ENCODE results near the gene EBNA1BP2.

EBNA1BP2 gene

DNA sequence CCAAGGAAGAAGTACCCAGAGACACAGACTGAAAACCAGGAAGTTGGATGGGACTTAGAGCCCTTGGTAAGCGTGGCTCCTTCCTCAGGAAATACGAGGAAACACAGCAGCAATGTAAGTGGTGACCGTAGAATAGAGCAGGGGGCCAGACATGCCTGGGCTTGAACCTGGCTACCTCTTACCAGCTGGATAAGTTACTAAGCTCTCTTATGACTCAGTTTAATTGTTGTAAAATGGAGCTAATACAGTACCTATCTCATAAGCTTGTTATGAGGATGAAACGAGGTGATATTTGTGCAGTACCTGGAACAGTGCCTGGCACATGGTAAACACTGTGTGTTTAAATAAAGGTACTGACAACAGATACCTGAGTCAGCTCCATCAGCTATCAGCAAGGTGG lies 19.2 kb downstream of the EBNA1BP2 start:
- ATAC-seq, result no peak
- TF ChIP-seq ZFP3 (CRISPR knock-in tag; IDR thresholded peaks at IDR 0.05), result no peak
- TF ChIP-seq ARNTL (CRISPR knock-in tag; IDR thresholded peaks at IDR 0.05; ENCODE audit: borderline replicate concordance, low read depth), result no peak
- TF ChIP-seq ZC3H10 (CRISPR knock-in tag; IDR thresholded peaks at IDR 0.05), result no peak
- TF ChIP-seq TOX (CRISPR knock-in tag; IDR thresholded peaks at IDR 0.05; ENCODE audit: borderline replicate concordance), result no peak
- no peak for TF ChIP-seq ZNF565 (CRISPR knock-in tag; conservative IDR thresholded peaks at IDR 0.05; ENCODE audit: low read depth)
- TF ChIP-seq, protein P1, sequence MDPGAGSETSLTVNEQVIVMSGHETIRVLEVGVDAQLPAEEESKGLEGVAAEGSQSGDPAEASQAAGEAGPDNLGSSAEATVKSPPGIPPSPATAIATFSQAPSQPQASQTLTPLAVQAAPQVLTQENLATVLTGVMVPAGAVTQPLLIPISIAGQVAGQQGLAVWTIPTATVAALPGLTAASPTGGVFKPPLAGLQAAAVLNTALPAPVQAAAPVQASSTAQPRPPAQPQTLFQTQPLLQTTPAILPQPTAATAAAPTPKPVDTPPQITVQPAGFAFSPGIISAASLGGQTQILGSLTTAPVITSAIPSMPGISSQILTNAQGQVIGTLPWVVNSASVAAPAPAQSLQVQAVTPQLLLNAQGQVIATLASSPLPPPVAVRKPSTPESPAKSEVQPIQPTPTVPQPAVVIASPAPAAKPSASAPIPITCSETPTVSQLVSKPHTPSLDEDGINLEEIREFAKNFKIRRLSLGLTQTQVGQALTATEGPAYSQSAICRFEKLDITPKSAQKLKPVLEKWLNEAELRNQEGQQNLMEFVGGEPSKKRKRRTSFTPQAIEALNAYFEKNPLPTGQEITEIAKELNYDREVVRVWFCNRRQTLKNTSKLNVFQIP (CRISPR knock-in tag; IDR thresholded peaks at IDR 0.05; ENCODE audit: borderline replicate concordance, low read depth), result no peak
- TF ChIP-seq, protein P2, sequence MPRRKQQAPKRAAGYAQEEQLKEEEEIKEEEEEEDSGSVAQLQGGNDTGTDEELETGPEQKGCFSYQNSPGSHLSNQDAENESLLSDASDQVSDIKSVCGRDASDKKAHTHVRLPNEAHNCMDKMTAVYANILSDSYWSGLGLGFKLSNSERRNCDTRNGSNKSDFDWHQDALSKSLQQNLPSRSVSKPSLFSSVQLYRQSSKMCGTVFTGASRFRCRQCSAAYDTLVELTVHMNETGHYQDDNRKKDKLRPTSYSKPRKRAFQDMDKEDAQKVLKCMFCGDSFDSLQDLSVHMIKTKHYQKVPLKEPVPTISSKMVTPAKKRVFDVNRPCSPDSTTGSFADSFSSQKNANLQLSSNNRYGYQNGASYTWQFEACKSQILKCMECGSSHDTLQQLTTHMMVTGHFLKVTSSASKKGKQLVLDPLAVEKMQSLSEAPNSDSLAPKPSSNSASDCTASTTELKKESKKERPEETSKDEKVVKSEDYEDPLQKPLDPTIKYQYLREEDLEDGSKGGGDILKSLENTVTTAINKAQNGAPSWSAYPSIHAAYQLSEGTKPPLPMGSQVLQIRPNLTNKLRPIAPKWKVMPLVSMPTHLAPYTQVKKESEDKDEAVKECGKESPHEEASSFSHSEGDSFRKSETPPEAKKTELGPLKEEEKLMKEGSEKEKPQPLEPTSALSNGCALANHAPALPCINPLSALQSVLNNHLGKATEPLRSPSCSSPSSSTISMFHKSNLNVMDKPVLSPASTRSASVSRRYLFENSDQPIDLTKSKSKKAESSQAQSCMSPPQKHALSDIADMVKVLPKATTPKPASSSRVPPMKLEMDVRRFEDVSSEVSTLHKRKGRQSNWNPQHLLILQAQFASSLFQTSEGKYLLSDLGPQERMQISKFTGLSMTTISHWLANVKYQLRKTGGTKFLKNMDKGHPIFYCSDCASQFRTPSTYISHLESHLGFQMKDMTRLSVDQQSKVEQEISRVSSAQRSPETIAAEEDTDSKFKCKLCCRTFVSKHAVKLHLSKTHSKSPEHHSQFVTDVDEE (CRISPR knock-in tag; IDR thresholded peaks at IDR 0.05), result no peak
- no peak for TF ChIP-seq TCF4 (CRISPR knock-in tag; IDR thresholded peaks at IDR 0.05; ENCODE audit: borderline replicate concordance)
- no peak for TF ChIP-seq RARB (CRISPR knock-in tag; IDR thresholded peaks at IDR 0.05)

DNA sequence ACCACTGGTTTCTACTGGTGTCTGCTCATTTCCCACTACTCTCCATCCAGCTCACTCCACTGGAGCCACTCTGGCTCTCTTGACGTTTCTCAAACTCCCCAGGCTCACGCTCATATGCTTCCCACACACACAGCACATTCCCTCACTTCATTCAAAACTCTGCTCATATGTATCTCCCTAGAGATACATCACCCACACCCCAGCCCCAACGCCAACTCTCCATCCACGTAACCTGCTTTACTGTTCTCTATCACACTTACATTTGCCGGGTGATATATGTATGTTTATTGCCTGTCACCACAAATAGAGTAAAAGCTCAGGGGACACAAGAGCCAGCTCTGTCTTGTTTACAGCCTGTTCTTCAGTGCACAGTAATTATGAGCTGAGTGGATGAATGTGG lies 22.2 kb downstream of the EBNA1BP2 start:
- ATAC-seq, result no peak
- TF ChIP-seq RARB (CRISPR knock-in tag; IDR thresholded peaks at IDR 0.05) (no peak), SNAI2 (CRISPR knock-in tag; IDR thresholded peaks at IDR 0.05) (no peak), ZFP3 (CRISPR knock-in tag; IDR thresholded peaks at IDR 0.05) (no peak)
- TF ChIP-seq, protein P1 (CRISPR knock-in tag; IDR thresholded peaks at IDR 0.05; ENCODE audit: borderline replicate concordance, low read depth), result no peak

DNA sequence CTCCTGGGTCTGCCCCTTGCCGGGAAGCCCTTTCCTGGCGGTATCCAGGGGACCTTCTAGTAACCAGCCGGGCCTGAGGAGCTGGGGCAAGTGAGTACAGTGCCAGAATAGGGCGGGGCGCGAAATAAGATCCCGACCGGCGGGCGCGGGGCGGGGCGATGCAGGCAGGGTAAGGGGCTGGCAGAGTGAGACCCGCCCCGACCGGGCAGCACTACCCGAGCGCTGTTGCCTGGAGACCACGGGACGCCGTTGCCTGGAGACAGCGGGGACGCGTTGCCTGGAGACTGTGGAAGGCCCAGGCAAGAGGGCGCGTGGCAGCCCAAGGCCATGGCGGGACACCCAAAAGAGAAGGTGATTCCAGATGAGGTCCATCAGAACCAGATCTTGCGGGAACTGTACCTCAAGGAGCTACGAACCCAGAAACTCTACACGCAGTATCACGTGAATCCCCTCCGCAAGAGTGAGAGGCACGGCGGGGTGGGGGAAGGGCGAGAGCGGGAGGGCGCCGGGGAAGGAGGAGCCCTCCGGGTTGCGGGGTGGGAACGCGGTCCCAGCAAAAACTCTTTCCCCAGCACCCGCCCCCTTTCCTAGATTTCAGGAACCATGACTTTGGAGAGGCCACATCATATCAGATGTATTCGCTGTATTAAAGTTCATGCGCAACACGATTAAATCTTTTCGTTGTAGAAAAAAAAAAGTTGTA lies 24.3 kb downstream of the EBNA1BP2 start:
- TF ChIP-seq BACH2 (CRISPR knock-in tag; IDR thresholded peaks at IDR 0.05; ENCODE audit: borderline replicate concordance) (no peak), ESRRG (CRISPR knock-in tag; IDR thresholded peaks at IDR 0.05) (no peak), TOX (CRISPR knock-in tag; IDR thresholded peaks at IDR 0.05; ENCODE audit: borderline replicate concordance) (no peak), CSDC2 (CRISPR knock-in tag; IDR thresholded peaks at IDR 0.05) (no peak)
- peak; percentile 93 for ATAC-seq

DNA sequence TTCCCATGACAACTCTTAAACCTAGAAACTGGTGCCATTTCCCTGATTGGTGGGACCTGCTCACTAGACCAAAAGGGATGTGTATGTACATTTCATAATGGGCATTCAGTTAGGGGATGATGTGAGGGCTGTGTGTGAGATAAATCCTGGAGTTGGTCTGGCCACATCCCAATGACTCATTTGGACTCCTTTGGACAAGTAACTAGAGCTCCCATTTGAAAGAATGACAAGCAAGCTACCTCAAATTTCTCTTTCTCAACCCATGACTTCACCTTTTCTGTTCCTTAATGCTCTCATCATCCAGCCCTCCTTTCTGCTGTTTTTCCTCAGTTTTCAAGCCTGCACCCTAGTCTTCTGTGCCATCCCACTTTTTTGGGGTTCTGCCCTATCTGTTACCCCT lies 27.9 kb downstream of the EBNA1BP2 start:
- no peak for ATAC-seq
- no peak for TF ChIP-seq ESRRG (CRISPR knock-in tag; IDR thresholded peaks at IDR 0.05)
- no peak for TF ChIP-seq PPARA (CRISPR knock-in tag; IDR thresholded peaks at IDR 0.05; ENCODE audit: borderline replicate concordance)
- no peak for TF ChIP-seq BACH2 (CRISPR knock-in tag; IDR thresholded peaks at IDR 0.05; ENCODE audit: borderline replicate concordance)
- TF ChIP-seq, protein P3, sequence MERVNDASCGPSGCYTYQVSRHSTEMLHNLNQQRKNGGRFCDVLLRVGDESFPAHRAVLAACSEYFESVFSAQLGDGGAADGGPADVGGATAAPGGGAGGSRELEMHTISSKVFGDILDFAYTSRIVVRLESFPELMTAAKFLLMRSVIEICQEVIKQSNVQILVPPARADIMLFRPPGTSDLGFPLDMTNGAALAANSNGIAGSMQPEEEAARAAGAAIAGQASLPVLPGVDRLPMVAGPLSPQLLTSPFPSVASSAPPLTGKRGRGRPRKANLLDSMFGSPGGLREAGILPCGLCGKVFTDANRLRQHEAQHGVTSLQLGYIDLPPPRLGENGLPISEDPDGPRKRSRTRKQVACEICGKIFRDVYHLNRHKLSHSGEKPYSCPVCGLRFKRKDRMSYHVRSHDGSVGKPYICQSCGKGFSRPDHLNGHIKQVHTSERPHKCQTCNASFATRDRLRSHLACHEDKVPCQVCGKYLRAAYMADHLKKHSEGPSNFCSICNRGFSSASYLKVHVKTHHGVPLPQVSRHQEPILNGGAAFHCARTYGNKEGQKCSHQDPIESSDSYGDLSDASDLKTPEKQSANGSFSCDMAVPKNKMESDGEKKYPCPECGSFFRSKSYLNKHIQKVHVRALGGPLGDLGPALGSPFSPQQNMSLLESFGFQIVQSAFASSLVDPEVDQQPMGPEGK (CRISPR knock-in tag; IDR thresholded peaks at IDR 0.05; ENCODE audit: borderline replicate concordance), result no peak
- no peak for TF ChIP-seq TCF4 (CRISPR knock-in tag; IDR thresholded peaks at IDR 0.05; ENCODE audit: borderline replicate concordance)
- no peak for TF ChIP-seq ARNTL (CRISPR knock-in tag; IDR thresholded peaks at IDR 0.05; ENCODE audit: borderline replicate concordance, low read depth)
- TF ChIP-seq GLIS3 (CRISPR knock-in tag; IDR thresholded peaks at IDR 0.05), result no peak
- TF ChIP-seq ISL1 (CRISPR knock-in tag; IDR thresholded peaks at IDR 0.05), result no peak
- TF ChIP-seq ZC3H10 (CRISPR knock-in tag; IDR thresholded peaks at IDR 0.05), result no peak
- no peak for TF ChIP-seq RARB (CRISPR knock-in tag; IDR thresholded peaks at IDR 0.05)
- TF ChIP-seq, protein P4, sequence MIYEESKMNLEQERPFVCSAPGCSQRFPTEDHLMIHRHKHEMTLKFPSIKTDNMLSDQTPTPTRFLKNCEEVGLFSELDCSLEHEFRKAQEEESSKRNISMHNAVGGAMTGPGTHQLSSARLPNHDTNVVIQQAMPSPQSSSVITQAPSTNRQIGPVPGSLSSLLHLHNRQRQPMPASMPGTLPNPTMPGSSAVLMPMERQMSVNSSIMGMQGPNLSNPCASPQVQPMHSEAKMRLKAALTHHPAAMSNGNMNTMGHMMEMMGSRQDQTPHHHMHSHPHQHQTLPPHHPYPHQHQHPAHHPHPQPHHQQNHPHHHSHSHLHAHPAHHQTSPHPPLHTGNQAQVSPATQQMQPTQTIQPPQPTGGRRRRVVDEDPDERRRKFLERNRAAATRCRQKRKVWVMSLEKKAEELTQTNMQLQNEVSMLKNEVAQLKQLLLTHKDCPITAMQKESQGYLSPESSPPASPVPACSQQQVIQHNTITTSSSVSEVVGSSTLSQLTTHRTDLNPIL (CRISPR knock-in tag; IDR thresholded peaks at IDR 0.05; ENCODE audit: low read depth), result no peak
- TF ChIP-seq, protein P2 (CRISPR knock-in tag; IDR thresholded peaks at IDR 0.05), result no peak
- TF ChIP-seq CSDC2 (CRISPR knock-in tag; IDR thresholded peaks at IDR 0.05), result no peak
- TF ChIP-seq OSR1 (CRISPR knock-in tag; IDR thresholded peaks at IDR 0.05), result no peak
